ENCODE results near the gene SLC16A3.
"Not testable (repeated sequence)": the region's sequence is repeated elsewhere in the genome, so short reads cannot be mapped to it uniquely, and the experiment has no call there.

SLC16A3 gene

GRCh38 chr17:82247856-82248671 lies 19.2 kb downstream of the SLC16A3 start:
- DNase-seq, result no peak

- DNase-seq, result no peak
These were observed 20.2 kb downstream of the SLC16A3 start for GRCh38 chr17:82248815-82249674.

GRCh38 chr17:82249896-82250581 lies 21.2 kb downstream of the SLC16A3 start:
- DNase-seq, result no peak

GRCh38 chr17:82250868-82251500 lies 22.1 kb downstream of the SLC16A3 start:
- DNase-seq, result no peak

- DNase-seq, result no peak
These were observed 23.8 kb downstream of the SLC16A3 start for GRCh38 chr17:82252511-82253178.

GRCh38 chr17:82253179-82253544 lies 24.3 kb downstream of the SLC16A3 start:
- DNase-seq, result no peak

GRCh38 chr17:82254096-82254495 lies 25.3 kb downstream of the SLC16A3 start:
- DNase-seq, result not testable (repeated sequence)

GRCh38 chr17:82254746-82255145 lies 25.9 kb downstream of the SLC16A3 start:
- DNase-seq, result not testable (repeated sequence)

- no peak for DNase-seq
These were observed 26.6 kb downstream of the SLC16A3 start for GRCh38 chr17:82255402-82255972.

GRCh38 chr17:82256242-82256885 lies 27.5 kb downstream of the SLC16A3 start:
- no peak for DNase-seq

GRCh38 chr17:82257473-82257872 lies 28.6 kb downstream of the SLC16A3 start:
- no peak for DNase-seq

- no peak for DNase-seq
These were observed 29.7 kb downstream of the SLC16A3 start for GRCh38 chr17:82258555-82258954.

- DNase-seq, result not testable (repeated sequence)
These were observed 31.4 kb downstream of the SLC16A3 start for GRCh38 chr17:82259972-82260961.

GRCh38 chr17:82262344-82262743 lies 33.5 kb downstream of the SLC16A3 start:
- DNase-seq, result no peak

- DNase-seq, result no peak
These were observed 34.8 kb downstream of the SLC16A3 start for GRCh38 chr17:82263641-82264040.

- DNase-seq, result no peak
These were observed 37.3 kb downstream of the SLC16A3 start for GRCh38 chr17:82266142-82266541.

GRCh38 chr17:82267575-82268379 lies 38.9 kb downstream of the SLC16A3 start:
- DNase-seq, result peak; percentile 45

GRCh38 chr17:82269138-82269881 lies 40.5 kb downstream of the SLC16A3 start:
- DNase-seq, result no peak
